ENCODE results near the gene EVI5.

GRCh38 chr1:92831368-92831761 lies 46.5 kb upstream of the EVI5 start:
- TF ChIP-seq POLR2A (IDR thresholded peaks at IDR 0.05; ENCODE audit: low read length) (no peak), CTCF (IDR thresholded peaks at IDR 0.05) (no peak), RAD21 (conservative IDR thresholded peaks at IDR 0.05 in 1 of 2, IDR thresholded peaks at IDR 0.05 in 1 of 2) (no peak), EP300 (IDR thresholded peaks at IDR 0.05) (no peak), HMGXB4 (CRISPR knock-in tag; IDR thresholded peaks at IDR 0.05; ENCODE audit: borderline replicate concordance) (no peak), EHMT2 (IDR thresholded peaks at IDR 0.05; ENCODE audit: low read depth) (no peak), NR3C1 (IDR thresholded peaks at IDR 0.05) (no peak), NPAS2 (CRISPR knock-in tag; IDR thresholded peaks at IDR 0.05; ENCODE audit: borderline replicate concordance) (no peak), MAZ (IDR thresholded peaks at IDR 0.05; ENCODE audit: borderline replicate concordance, low read depth, low read length) (no peak), CHD4 (IDR thresholded peaks at IDR 0.05; ENCODE audit: borderline replicate concordance) (no peak), RNF2 (IDR thresholded peaks at IDR 0.05; ENCODE audit: borderline replicate concordance, low read depth) (no peak), RARB (CRISPR knock-in tag; IDR thresholded peaks at IDR 0.05) (no peak)
